HL-60 (cell line): ENCODE results near the gene UVSSA.
"Not testable (repeated sequence)": the region's sequence is repeated elsewhere in the genome, so short reads cannot be mapped to it uniquely, and the experiment has no call there.

ENCODE experiments used
- DNase-seq, 2 experiments: peaks; one replicate each; pipeline ENCODE4 v3.0.0-alpha.2; 2010 to 2020; ENCODE audit warnings: low read depth in 1 of 2, low spot score in 1 of 2
- H3K27ac ChIP-seq: fragments of 250-450 bp; sonication (Bioruptor Pico); replicated peaks from 2 replicates; pipeline ENCODE4 v1.5.1; 2020; ENCODE audit warnings: mild to moderate bottlenecking, moderate library complexity
- H3K27me3 ChIP-seq: fragments of 250-450 bp; sonication (Bioruptor Pico); 2 replicates; pipeline ENCODE4 v1.5.1; 2021; ENCODE audit warnings: mild to moderate bottlenecking, moderate library complexity; ENCODE audit not compliant: insufficient read depth, poor library complexity, severe bottlenecking
- H3K4me3 ChIP-seq: replicated peaks from 2 replicates; pipeline ENCODE4 v1.5.1; 2011; ENCODE audit warnings: mild to moderate bottlenecking, control low read depth, low read length; ENCODE audit not compliant: insufficient read depth
- CTCF ChIP-seq: IDR thresholded peaks from one replicate; pipeline ENCODE4 v1.5.1; 2011; ENCODE audit warnings: low read length, control low read depth, inconsistent platforms; ENCODE audit not compliant: insufficient read depth
- GABPA ChIP-seq: IDR thresholded peaks from 2 replicates; pipeline ENCODE4 v1.6.1; 2012; ENCODE audit warnings: low read depth
- POLR2AphosphoS5 ChIP-seq: IDR thresholded peaks from 2 replicates; pipeline ENCODE4 v1.6.1; 2012; ENCODE audit warnings: low read depth
- SPI1 ChIP-seq: IDR thresholded peaks from 2 replicates; pipeline ENCODE4 v1.6.1; 2012; ENCODE audit warnings: low read depth, mild to moderate bottlenecking, borderline replicate concordance
- TF ChIP-seq, protein P1 (sequence below): IDR thresholded peaks from 2 replicates; pipeline ENCODE4 v1.6.1; 2012; ENCODE audit warnings: low read depth; ENCODE audit not compliant: insufficient replicate concordance

The UVSSA gene

GRCh38 chr4:1370321-1371124 lies 23.5 kb downstream of the UVSSA start:
- DNase-seq, result no peak
- TF ChIP-seq CTCF (no peak), POLR2AphosphoS5 (no peak), SPI1 (no peak), GABPA (no peak)
- TF ChIP-seq, protein P1, sequence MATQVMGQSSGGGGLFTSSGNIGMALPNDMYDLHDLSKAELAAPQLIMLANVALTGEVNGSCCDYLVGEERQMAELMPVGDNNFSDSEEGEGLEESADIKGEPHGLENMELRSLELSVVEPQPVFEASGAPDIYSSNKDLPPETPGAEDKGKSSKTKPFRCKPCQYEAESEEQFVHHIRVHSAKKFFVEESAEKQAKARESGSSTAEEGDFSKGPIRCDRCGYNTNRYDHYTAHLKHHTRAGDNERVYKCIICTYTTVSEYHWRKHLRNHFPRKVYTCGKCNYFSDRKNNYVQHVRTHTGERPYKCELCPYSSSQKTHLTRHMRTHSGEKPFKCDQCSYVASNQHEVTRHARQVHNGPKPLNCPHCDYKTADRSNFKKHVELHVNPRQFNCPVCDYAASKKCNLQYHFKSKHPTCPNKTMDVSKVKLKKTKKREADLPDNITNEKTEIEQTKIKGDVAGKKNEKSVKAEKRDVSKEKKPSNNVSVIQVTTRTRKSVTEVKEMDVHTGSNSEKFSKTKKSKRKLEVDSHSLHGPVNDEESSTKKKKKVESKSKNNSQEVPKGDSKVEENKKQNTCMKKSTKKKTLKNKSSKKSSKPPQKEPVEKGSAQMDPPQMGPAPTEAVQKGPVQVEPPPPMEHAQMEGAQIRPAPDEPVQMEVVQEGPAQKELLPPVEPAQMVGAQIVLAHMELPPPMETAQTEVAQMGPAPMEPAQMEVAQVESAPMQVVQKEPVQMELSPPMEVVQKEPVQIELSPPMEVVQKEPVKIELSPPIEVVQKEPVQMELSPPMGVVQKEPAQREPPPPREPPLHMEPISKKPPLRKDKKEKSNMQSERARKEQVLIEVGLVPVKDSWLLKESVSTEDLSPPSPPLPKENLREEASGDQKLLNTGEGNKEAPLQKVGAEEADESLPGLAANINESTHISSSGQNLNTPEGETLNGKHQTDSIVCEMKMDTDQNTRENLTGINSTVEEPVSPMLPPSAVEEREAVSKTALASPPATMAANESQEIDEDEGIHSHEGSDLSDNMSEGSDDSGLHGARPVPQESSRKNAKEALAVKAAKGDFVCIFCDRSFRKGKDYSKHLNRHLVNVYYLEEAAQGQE, result no peak

DNA sequence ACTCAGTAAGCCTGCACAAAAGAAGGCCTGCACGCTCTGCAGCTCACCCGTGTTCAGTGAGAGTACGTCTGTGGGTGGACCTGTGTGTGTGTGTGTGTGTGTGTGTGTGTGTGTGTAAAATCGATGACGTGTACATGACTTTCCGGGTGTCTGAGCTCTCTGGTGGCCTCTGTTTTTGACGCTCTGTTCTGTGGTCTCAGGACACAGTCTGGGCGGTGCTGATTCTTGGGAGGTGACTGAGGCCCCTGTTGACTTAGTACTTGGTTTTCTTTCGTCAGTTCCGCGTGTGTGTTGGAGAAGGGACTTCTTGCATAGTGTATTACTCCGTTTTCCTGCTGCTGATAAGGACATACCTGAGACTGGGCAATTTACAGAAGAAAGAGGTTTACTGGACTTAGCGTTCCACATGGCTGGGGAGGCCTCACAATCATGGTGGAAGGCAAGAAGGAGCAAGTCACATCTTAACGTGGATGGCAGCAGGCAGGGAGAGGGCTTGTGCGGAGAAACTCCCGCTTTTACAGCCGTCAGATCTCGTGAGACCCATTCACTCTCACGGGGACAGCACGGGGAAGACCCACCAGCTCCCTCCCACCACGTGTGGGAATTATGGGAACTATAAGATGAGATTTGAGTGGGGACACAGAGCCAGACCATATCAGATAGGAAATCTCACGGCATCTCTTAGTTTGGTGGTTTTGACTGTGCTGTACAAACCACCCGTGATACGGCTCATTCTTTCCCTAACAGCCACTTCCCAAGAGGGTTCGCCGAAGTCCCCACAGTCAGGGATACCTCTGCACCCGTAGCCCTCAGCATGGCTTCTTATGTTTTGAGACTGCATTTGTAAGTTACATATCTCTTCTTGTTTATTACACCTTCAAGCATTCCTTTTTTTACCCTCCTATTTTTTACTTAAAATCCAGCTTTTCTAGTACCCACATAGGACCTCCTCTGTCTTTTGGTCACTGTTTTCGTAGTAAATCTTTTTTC lies 24.5 kb downstream of the UVSSA start:
- no peak for TF ChIP-seq SPI1
- TF ChIP-seq CTCF, result no peak
- TF ChIP-seq, protein P1, result no peak
- TF ChIP-seq POLR2AphosphoS5, result no peak
- TF ChIP-seq GABPA, result no peak
- DNase-seq, result no peak

More at GRCh38 chr4:1370321-1371124, 23.5 kb downstream of the UVSSA start:
- Histone ChIP-seq H3K4me3 (no peak overlapping the region), H3K27me3 (no peaks in the 10 kb centered on the region), H3K27ac (no peak overlapping the region)

DNA sequence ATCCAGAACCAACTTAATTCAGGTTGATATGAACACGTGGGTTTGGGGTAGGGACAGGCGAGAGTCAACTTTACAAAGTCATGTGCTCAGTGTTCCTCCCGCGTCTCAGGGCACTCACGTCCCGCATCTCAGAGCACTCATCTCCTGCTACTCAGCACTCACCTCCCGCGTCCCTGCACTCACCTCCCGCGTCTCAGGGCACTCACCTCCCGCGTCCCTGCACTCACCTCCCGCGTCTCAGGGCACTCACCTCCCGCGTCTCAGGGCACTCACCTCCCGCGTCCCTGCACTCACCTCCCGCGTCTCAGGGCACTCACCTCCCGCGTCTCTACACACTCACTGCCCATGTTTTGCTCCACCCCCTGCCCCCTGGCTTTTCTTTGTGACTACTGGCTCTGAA lies 25.6 kb downstream of the UVSSA start:
- H3K27me3 ChIP-seq, H3K27ac ChIP-seq, H3K4me3 ChIP-seq, DNase-seq: not testable (repeated sequence)

More for the DNA sequence above, 24.5 kb downstream of the UVSSA start:
- no peak overlapping the region for H3K27ac ChIP-seq
- no peak overlapping the region for H3K4me3 ChIP-seq
- no peaks in the 10 kb centered on the region for H3K27me3 ChIP-seq
